ENCODE data around the gene MERTK. TPM values are rescaled to one million over a fixed set of nuclear protein-coding genes. Genes with fewer than 3 reads are reported as not detected.
"Not testable (repeated sequence)": the region's sequence is repeated elsewhere in the genome, so short reads cannot be mapped to it uniquely, and the experiment has no call there.

Gene MERTK
- total RNA-seq, 1 experiment from 2014 or later, result 14.5 TPM

GRCh38 chr2:111909079-111909478 lies 10.7 kb downstream of the MERTK start:
- DNase-seq (ENCODE audit: low read depth, low spot score) (no peak), ATAC-seq (no peak)
- BruUV-seq (replicated peaks), result no TSS peak
- H3K4me3 ChIP-seq (ENCODE audit: low read depth in 2 of 2, low read length in 2 of 2), result no peak overlapping the region
- no peaks in the 10 kb centered on the region for H3K27me3 ChIP-seq (ENCODE audit: control insufficient read depth, insufficient read depth, low read length)
- TF ChIP-seq, protein P1, sequence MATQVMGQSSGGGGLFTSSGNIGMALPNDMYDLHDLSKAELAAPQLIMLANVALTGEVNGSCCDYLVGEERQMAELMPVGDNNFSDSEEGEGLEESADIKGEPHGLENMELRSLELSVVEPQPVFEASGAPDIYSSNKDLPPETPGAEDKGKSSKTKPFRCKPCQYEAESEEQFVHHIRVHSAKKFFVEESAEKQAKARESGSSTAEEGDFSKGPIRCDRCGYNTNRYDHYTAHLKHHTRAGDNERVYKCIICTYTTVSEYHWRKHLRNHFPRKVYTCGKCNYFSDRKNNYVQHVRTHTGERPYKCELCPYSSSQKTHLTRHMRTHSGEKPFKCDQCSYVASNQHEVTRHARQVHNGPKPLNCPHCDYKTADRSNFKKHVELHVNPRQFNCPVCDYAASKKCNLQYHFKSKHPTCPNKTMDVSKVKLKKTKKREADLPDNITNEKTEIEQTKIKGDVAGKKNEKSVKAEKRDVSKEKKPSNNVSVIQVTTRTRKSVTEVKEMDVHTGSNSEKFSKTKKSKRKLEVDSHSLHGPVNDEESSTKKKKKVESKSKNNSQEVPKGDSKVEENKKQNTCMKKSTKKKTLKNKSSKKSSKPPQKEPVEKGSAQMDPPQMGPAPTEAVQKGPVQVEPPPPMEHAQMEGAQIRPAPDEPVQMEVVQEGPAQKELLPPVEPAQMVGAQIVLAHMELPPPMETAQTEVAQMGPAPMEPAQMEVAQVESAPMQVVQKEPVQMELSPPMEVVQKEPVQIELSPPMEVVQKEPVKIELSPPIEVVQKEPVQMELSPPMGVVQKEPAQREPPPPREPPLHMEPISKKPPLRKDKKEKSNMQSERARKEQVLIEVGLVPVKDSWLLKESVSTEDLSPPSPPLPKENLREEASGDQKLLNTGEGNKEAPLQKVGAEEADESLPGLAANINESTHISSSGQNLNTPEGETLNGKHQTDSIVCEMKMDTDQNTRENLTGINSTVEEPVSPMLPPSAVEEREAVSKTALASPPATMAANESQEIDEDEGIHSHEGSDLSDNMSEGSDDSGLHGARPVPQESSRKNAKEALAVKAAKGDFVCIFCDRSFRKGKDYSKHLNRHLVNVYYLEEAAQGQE (IDR thresholded peaks at IDR 0.05; ENCODE audit: insufficient read depth in 1 of 2, low read depth in 2 of 2, low read length in 1 of 2), result no peak
- TF ChIP-seq POLR2AphosphoS5 (IDR thresholded peaks at IDR 0.05; ENCODE audit: low read depth, low read length) (no peak), TCF7L2 (IDR thresholded peaks at IDR 0.05; ENCODE audit: low read depth, low read length) (no peak), CTCF (IDR thresholded peaks at IDR 0.05) (no peak), SIN3A (IDR thresholded peaks at IDR 0.05; ENCODE audit: borderline replicate concordance, insufficient read depth, low read depth, low read length) (no peak)
- H3K27ac ChIP-seq (ENCODE audit: low read length), result no peak overlapping the region
- H3K36me3 ChIP-seq (ENCODE audit: control insufficient read depth, insufficient read depth, low read length), result no peaks in the 10 kb centered on the region
- in situ Hi-C loops (cut with HindIII; ENCODE audit: low pct_unique_long_range_greater_than_20kb, low sequenced_read_pairs) (no loop called here), intact Hi-C loops (cut with micrococcal nuclease; ENCODE audit: unreplicated experiment) (no loop called here)
- no peaks in the 10 kb centered on the region for H3K9me3 ChIP-seq (ENCODE audit: control insufficient read depth, insufficient read depth, low read depth, low read length)
- ChIA-PET POLR2A (no interaction called here), CTCF (no interaction called here)
- H3K4me1 ChIP-seq (ENCODE audit: control insufficient read depth, insufficient read depth, low read length), result peaks cover 13% of the 10 kb centered on the region; the same call in 1 of the 2 replicates

DNA sequence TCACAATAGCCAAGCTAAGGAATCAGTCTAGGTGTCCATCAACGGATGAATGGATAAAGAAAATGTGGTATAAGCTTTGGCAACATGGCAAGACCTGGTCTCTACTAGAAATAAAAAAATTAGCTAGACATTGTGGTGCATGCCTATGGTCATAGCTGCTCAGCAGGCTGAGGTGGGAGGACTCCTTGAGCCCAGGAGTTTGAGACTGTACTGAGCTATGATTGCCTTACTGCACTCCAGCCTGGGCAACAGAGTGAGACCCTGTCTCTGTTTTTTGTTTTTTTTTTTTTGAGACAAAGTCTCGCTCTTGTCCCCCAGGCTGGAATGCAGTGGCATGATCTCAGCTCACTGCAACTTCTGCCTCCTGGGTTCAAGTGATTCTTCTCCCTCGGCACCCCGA lies 11.6 kb downstream of the MERTK start:
- POLR2A ChIA-PET, result not testable (repeated sequence)

DNA sequence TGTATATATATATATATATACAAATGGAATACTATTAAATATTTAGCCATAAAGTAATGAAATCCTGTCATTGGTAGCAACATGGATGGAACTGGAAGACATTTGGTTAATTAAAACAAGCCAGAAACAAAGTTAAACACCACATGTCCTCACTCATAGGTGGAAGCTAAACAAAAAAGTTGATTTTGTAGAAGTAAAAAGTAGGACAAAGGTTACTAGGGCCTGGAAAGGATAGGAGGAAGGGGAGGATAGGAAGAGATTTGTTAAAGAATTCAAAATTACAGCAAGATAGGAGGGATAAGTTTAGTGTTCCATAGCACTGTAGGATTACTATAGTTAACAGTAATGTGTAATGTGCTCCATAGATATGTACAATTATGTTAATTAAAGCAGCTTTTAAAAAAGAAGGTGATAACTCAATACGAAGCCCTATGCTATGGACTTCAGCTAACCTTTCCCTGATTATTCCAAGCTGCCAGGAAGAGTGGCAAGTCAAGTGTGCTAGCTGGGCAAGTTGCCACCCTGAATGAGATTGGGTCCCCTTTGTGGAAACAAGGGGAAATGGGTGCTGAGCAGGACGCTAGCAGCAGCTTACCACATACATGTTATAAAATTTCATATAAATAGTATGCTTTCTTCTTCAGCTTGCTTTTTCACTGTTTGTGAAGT lies 12.3 kb downstream of the MERTK start:
- CTCF ChIA-PET, result no interaction called here
- no peaks in the 10 kb centered on the region for H3K36me3 ChIP-seq (ENCODE audit: control insufficient read depth, insufficient read depth, low read length)
- H3K27me3 ChIP-seq (ENCODE audit: control insufficient read depth, insufficient read depth, low read length), result no peaks in the 10 kb centered on the region
- H3K27ac ChIP-seq (ENCODE audit: low read length), result no peak overlapping the region
- POLR2A ChIA-PET, result interaction anchor here (0.7 kb wide), 1 partner anchor 142 kb away, joined by 21 read pairs; no protein-coding TSS in a partner anchor
- DNase-seq (ENCODE audit: low read depth, low spot score) (no peak), ATAC-seq (no peak)
- TF ChIP-seq POLR2AphosphoS5 (IDR thresholded peaks at IDR 0.05; ENCODE audit: low read depth, low read length) (no peak), SIN3A (IDR thresholded peaks at IDR 0.05; ENCODE audit: borderline replicate concordance, insufficient read depth, low read depth, low read length) (no peak), TCF7L2 (IDR thresholded peaks at IDR 0.05; ENCODE audit: low read depth, low read length) (no peak)
- TF ChIP-seq, protein P1 (IDR thresholded peaks at IDR 0.05; ENCODE audit: insufficient read depth in 1 of 2, low read depth in 2 of 2, low read length in 1 of 2), result no peak
- H3K4me3 ChIP-seq (ENCODE audit: low read depth in 2 of 2, low read length in 2 of 2), result no peak overlapping the region
- intact Hi-C loops (cut with micrococcal nuclease; ENCODE audit: unreplicated experiment) (no loop called here), in situ Hi-C loops (cut with HindIII; ENCODE audit: low pct_unique_long_range_greater_than_20kb, low sequenced_read_pairs) (no loop called here)
- no TSS peak for BruUV-seq (replicated peaks)
- H3K4me1 ChIP-seq (ENCODE audit: control insufficient read depth, insufficient read depth, low read length), result peaks cover 11% of the 10 kb centered on the region; the same call in 1 of the 2 replicates
- H3K9me3 ChIP-seq (ENCODE audit: control insufficient read depth, insufficient read depth, low read depth, low read length), result no peaks in the 10 kb centered on the region

More for the DNA sequence above, 11.6 kb downstream of the MERTK start:
- H3K4me3 ChIP-seq (ENCODE audit: low read depth in 2 of 2, low read length in 2 of 2); intact Hi-C loops (cut with micrococcal nuclease; ENCODE audit: unreplicated experiment); BruUV-seq (replicated peaks); CTCF ChIA-PET; H3K27ac ChIP-seq (ENCODE audit: low read length); in situ Hi-C loops (cut with HindIII; ENCODE audit: low pct_unique_long_range_greater_than_20kb, low sequenced_read_pairs); ATAC-seq; DNase-seq (ENCODE audit: low read depth, low spot score); H3K27me3 ChIP-seq (ENCODE audit: control insufficient read depth, insufficient read depth, low read length); H3K36me3 ChIP-seq (ENCODE audit: control insufficient read depth, insufficient read depth, low read length); H3K9me3 ChIP-seq (ENCODE audit: control insufficient read depth, insufficient read depth, low read depth, low read length): not testable (repeated sequence)
- peaks cover 13% of the 10 kb centered on the region; the same call in 1 of the 2 replicates for H3K4me1 ChIP-seq (ENCODE audit: control insufficient read depth, insufficient read depth, low read length)

DNA sequence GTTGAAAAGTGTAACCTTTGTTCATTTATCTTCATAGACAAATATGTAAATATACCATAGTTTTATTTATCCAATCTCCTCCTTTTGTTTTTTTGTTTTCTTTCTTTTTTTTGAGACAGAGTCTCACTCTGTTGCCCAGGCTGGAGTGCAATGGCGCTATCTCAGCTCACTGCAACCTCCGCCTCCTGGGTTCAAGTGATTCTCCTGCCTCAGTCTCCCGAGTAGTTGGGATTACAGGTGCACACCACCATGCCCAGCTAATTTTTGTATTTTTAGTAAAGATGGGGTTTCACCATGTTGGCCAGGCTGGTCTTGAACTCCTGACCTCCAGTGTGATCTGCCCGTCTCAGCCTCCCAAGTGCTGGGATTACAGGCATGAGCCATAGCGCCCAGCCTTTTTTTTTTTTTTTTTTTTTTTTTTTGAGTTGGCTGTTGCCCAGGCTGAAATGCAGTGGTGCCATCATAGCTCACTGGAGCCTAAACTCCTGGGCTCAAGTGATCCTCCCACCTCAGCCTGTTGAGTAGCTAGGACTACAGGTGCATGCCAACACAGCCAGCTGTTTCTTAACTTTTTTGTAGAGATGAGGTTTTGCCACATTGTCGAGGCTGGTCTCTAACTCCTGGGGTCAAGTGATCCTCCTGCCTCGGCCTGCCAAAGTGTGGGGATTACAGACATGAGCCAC lies 13.0 kb downstream of the MERTK start:
- intact Hi-C loops (cut with micrococcal nuclease; ENCODE audit: unreplicated experiment); H3K36me3 ChIP-seq (ENCODE audit: control insufficient read depth, insufficient read depth, low read length); ATAC-seq; DNase-seq (ENCODE audit: low read depth, low spot score); H3K4me3 ChIP-seq (ENCODE audit: low read depth in 2 of 2, low read length in 2 of 2); H3K4me1 ChIP-seq (ENCODE audit: control insufficient read depth, insufficient read depth, low read length); H3K27ac ChIP-seq (ENCODE audit: low read length); BruUV-seq (replicated peaks); H3K9me3 ChIP-seq (ENCODE audit: control insufficient read depth, insufficient read depth, low read depth, low read length); in situ Hi-C loops (cut with HindIII; ENCODE audit: low pct_unique_long_range_greater_than_20kb, low sequenced_read_pairs); H3K27me3 ChIP-seq (ENCODE audit: control insufficient read depth, insufficient read depth, low read length); CTCF ChIA-PET: not testable (repeated sequence)
- POLR2A ChIA-PET, result interaction anchor here (0.7 kb wide), 1 partner anchor 141 kb away, joined by 21 read pairs; no protein-coding TSS in a partner anchor
